NCI-H69 (cell line): Measurements from ENCODE around the gene FBXO42.

Experiments
- DNase-seq: peaks from one replicate; lab custom pipeline; 2025; lab: John Stamatoyannopoulos, UW

Gene FBXO42

GRCh38 chr1:16204216-16204615 is 148.1 kb downstream of the FBXO42 start:
- no peak for DNase-seq

- no peak for DNase-seq
Measured at GRCh38 chr1:16203550-16203949, 148.7 kb downstream of the FBXO42 start.

- no peak for DNase-seq
Measured at GRCh38 chr1:16202281-16203210, 149.7 kb downstream of the FBXO42 start.

- DNase-seq, result no peak
Measured at GRCh38 chr1:16199700-16200099, 152.6 kb downstream of the FBXO42 start.

GRCh38 chr1:16199157-16199501 is 153.2 kb downstream of the FBXO42 start:
- DNase-seq, result no peak

- DNase-seq, result no peak
Measured at GRCh38 chr1:16198444-16199156, 153.7 kb downstream of the FBXO42 start.

- DNase-seq, result no peak
Measured at GRCh38 chr1:16196874-16197273, 155.4 kb downstream of the FBXO42 start.
